Measurements from ENCODE around the gene SLC48A1. TPM values are rescaled to one million over a fixed set of nuclear protein-coding genes. Genes with fewer than 3 reads are reported as not detected.

Gene SLC48A1
- total and polyA plus RNA-seq, 10 of the 15 experiments (the other 5 are each of a cell fraction or from before 2014, with no cell fraction given) = 1.1 to 4.9 (median 1.9) TPM

- Histone ChIP-seq H3K27ac (ENCODE audit: control insufficient read depth, insufficient read depth) (no peak overlapping the region), H3K36me3 (ENCODE audit: control insufficient read depth in 2 of 2, insufficient read depth in 2 of 2, low read length in 1 of 2) (no peaks in the 10 kb centered on the region), H3K9ac (ENCODE audit: control insufficient read depth, insufficient read depth, low read length) (no peak overlapping the region), H2AFZ (ENCODE audit: control insufficient read depth, low read depth, low read length) (no peak overlapping the region), H3K4me3 (no peak overlapping the region), H3K4me1 (ENCODE audit: control insufficient read depth, insufficient read depth, low read length) (peaks cover 13% of the 10 kb centered on the region; the same call in 1 of the 2 replicates), H3K4me2 (ENCODE audit: control insufficient read depth, insufficient read depth) (no peak overlapping the region), H3K79me2 (ENCODE audit: control insufficient read depth, insufficient read depth, low read length) (no peaks in the 10 kb centered on the region), H3K27me3 (replicated peaks in 1 of 2; ENCODE audit: control insufficient read depth in 2 of 2, insufficient read depth in 2 of 2, low read length in 1 of 2) (no peaks in the 10 kb centered on the region), H4K20me1 (ENCODE audit: control insufficient read depth, insufficient read depth) (no peaks in the 10 kb centered on the region), H3K9me3 (replicated peaks; ENCODE audit: control insufficient read depth, insufficient read depth, low read length) (no peaks in the 10 kb centered on the region)
- POLR2A ChIA-PET = no interaction called here
- BruUV-seq (replicated peaks) = no TSS peak
- no peak for DNase-seq (ENCODE audit: low read depth, low spot score)
- intact Hi-C loops (cut with micrococcal nuclease; ENCODE audit: unreplicated experiment) = loop anchor here (1.0 to 10.0 kb wide), 5 partner anchors 37 to 744 kb away; no protein-coding TSS in a partner anchor
- SMC1A ChIA-PET (ENCODE audit: uncharacterized antibody, unreplicated experiment) = interaction anchor here (0.6 to 11.3 kb wide), 11 partner anchors 12 to 385 kb away, joined by 3 to 139 read pairs (median 5); partner anchors contain the start of gene RAPGEF3
- WGBS (ENCODE audit: insufficient coverage, insufficient replicate concordance, low lambda C conversion rate, missing lambda C conversion rate) = 64% methylated on average over 14 of the region's 14 CpGs
- ATAC-seq = no peak
- in situ Hi-C loops (cut with MboI) = loop anchor here (5.0 kb wide), 2 partner anchors 67 to 127 kb away; no protein-coding TSS in a partner anchor
- FAIRE-seq = no peak
- RAD21 ChIA-PET (ENCODE audit: unreplicated experiment) = interaction anchor here (0.9 to 9.0 kb wide), 9 partner anchors 9 to 127 kb away, joined by 3 to 120 read pairs (median 9); partner anchors contain the start of gene ENDOU
- CTCF ChIA-PET = interaction anchor here (0.7 to 19.3 kb wide), 16 partner anchors 11 to 437 kb away, joined by 3 to 814 read pairs (median 4); partner anchors contain the start of genes ENDOU and RAPGEF3
- no peak for TF ChIP-seq POU2F2 (IDR thresholded peaks at IDR 0.05; ENCODE audit: borderline replicate concordance, low read depth, low read length)
- no peak for TF ChIP-seq ZZZ3 (IDR thresholded peaks at IDR 0.05; ENCODE audit: control insufficient read depth, insufficient read length, low read depth)
- TF ChIP-seq SUZ12 (IDR thresholded peaks at IDR 0.05; ENCODE audit: unreplicated experiment) = no peak
- TF ChIP-seq CHD1 (IDR thresholded peaks at IDR 0.05; ENCODE audit: low read depth, low read length) = no peak
- TF ChIP-seq KLF5 (IDR thresholded peaks at IDR 0.05; ENCODE audit: partially characterized antibody) = no peak
- no peak for TF ChIP-seq TCF12 (IDR thresholded peaks at IDR 0.05; ENCODE audit: low read depth, low read length)
- TF ChIP-seq WRNIP1 (IDR thresholded peaks at IDR 0.05; ENCODE audit: borderline replicate concordance, low read depth, low read length) = no peak
- no peak for TF ChIP-seq KAT2A (conservative IDR thresholded peaks at IDR 0.05; ENCODE audit: control insufficient read depth, low read depth, low read length)
- TF ChIP-seq, protein P1, sequence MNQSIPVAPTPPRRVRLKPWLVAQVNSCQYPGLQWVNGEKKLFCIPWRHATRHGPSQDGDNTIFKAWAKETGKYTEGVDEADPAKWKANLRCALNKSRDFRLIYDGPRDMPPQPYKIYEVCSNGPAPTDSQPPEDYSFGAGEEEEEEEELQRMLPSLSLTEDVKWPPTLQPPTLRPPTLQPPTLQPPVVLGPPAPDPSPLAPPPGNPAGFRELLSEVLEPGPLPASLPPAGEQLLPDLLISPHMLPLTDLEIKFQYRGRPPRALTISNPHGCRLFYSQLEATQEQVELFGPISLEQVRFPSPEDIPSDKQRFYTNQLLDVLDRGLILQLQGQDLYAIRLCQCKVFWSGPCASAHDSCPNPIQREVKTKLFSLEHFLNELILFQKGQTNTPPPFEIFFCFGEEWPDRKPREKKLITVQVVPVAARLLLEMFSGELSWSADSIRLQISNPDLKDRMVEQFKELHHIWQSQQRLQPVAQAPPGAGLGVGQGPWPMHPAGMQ (IDR thresholded peaks at IDR 0.05; ENCODE audit: borderline replicate concordance) = no peak
- TF ChIP-seq ZNF207 (IDR thresholded peaks at IDR 0.05; ENCODE audit: borderline replicate concordance) = no peak
- no peak for TF ChIP-seq DPF2 (IDR thresholded peaks at IDR 0.05)
- no peak for TF ChIP-seq BCL11A (IDR thresholded peaks at IDR 0.05; ENCODE audit: low read depth, low read length)
Measured at GRCh38 chr12:47778881-47779280, 5.8 kb downstream of the SLC48A1 start.
